HEK293 (cell line): ENCODE results near the gene SH3RF3.

Source experiments
- KLF10 ChIP-seq: fragments of 450-650 bp; IDR thresholded peaks from 2 replicates; pipeline ENCODE4 v1.5.1; 2018; ENCODE audit warnings: missing biosample characterization, mild to moderate bottlenecking, missing genetic modification characterization
- TF ChIP-seq, protein P1 (sequence below): fragments of 450-650 bp; formaldehyde crosslinking; IDR thresholded peaks from 2 replicates; pipeline ENCODE4 v1.5.1; 2016; ENCODE audit warnings: missing biosample characterization, missing genetic modification characterization

DNA sequence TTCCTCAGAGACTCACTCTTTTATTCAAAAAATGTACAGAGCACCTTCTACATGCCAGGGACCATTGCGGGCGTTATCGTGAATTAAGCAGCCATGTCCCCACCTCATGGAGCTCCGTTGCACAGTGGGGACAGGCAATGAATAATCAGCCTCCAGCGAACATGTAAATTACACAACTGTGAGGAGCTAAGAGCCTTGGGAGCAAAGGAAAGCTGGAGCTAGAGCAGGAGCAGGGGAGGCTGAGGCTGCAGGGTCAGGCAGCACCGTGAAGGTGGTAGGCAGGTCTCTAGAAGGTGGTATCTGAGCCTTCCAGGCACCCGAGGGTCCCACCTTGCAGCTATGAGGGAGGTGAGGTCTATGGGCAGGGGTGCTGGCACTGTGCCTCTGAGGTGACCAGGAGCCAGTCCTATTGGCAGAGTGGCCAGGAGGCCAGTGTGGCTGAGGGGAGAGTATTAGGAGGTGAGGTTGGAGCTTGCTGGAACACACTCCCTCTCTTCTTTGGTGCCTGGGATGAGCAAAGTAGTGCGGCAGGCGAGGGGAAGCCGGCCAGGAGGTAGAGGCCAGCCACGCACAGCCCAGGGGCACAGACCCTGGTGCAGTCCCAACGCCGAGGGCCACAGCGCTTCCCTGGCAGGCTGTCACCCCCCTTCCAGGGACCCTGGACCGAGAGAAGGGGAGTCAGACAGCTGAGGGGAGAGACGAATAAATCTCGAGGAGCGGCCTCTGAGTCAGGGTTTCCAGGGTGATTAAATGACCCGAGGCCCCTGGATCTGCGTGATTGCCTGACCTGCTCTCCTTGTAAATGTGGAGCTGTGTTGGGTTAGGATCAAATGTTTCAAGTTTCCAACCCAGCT, 317.5 kb downstream of the SH3RF3 start:
- TF ChIP-seq, protein P1, sequence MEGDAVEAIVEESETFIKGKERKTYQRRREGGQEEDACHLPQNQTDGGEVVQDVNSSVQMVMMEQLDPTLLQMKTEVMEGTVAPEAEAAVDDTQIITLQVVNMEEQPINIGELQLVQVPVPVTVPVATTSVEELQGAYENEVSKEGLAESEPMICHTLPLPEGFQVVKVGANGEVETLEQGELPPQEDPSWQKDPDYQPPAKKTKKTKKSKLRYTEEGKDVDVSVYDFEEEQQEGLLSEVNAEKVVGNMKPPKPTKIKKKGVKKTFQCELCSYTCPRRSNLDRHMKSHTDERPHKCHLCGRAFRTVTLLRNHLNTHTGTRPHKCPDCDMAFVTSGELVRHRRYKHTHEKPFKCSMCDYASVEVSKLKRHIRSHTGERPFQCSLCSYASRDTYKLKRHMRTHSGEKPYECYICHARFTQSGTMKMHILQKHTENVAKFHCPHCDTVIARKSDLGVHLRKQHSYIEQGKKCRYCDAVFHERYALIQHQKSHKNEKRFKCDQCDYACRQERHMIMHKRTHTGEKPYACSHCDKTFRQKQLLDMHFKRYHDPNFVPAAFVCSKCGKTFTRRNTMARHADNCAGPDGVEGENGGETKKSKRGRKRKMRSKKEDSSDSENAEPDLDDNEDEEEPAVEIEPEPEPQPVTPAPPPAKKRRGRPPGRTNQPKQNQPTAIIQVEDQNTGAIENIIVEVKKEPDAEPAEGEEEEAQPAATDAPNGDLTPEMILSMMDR (tag by site-specific recombination) = no peak
- no peak for TF ChIP-seq KLF10 (tag by site-specific recombination)
